B cell (primary cell): Measurements from ENCODE around the gene SP140. TPM values are rescaled to one million over a fixed set of nuclear protein-coding genes. Genes with fewer than 3 reads are reported as not detected.
A peak's percentile ranks its signal among the peaks of the same experiment; 100 is the strongest.

Source experiments
- ATAC-seq: fragments of 200-7000 bp; cut with Tn5 transposase; one replicate; pipeline ENCODE4 v1.10.0; 2021; ENCODE audit warnings: low read depth, mild to moderate bottlenecking, moderate number of reproducible peaks, moderate library complexity
- CTCF ChIA-PET: fragments of 350-600 bp; sonication (Branson Sonifier 250); formaldehyde crosslinking; loops from one replicate; lab custom pipeline; 2021; ENCODE audit warnings: antibody characterized with exemption, inconsistent platforms; lab: Charles Lee
- POLR2A ChIA-PET: fragments of 350-600 bp; sonication (Branson Sonifier 250); formaldehyde crosslinking; loops from one replicate; lab custom pipeline; 2021; ENCODE audit warnings: antibody characterized with exemption; lab: Charles Lee
- DNase-seq: peaks from one replicate; pipeline ENCODE4 v3.0.0; 2013
- H2AFZ ChIP-seq: 2 replicates; pipeline ENCODE4 v1.6.1; 2012; ENCODE audit warnings: mild to moderate bottlenecking, low read depth, low read length; ENCODE audit not compliant: insufficient read depth, poor library complexity, severe bottlenecking
- H3K27ac ChIP-seq, 2 donors: 1 replicate in 1 of 2; 2 replicates in 1 of 2; pipeline ENCODE4 v1.5.1; 2012 to 2013; ENCODE audit warnings: low read length in 2 of 2, mild to moderate bottlenecking in 2 of 2, moderate library complexity in 1 of 2
- H3K27me3 ChIP-seq, 4 experiments: fragments of 200-600 bp in 1 of 4; sonication (generic) in 1 of 4; replicated peaks in 1 of 4; 1 replicate in 2 of 4; 2 replicates in 2 of 4; pipeline versions ENCODE4 v1.6.1 to v1.7.0; 2013 to 2016; ENCODE audit warnings: low read length in 3 of 4, mild to moderate bottlenecking in 2 of 4, mixed read lengths in 1 of 4, moderate library complexity in 1 of 4; ENCODE audit not compliant: insufficient read depth in 4 of 4, control insufficient read depth in 3 of 4; ENCODE audit errors: control extremely low read depth in 1 of 4
- H3K36me3 ChIP-seq, 2 experiments: replicated peaks in 1 of 2; 1 replicate in 1 of 2; 2 replicates in 1 of 2; pipeline versions ENCODE4 v1.6.1 to v1.7.1; 2013; ENCODE audit warnings: low read length in 1 of 2; ENCODE audit not compliant: insufficient read depth in 2 of 2, control insufficient read depth in 1 of 2; ENCODE audit errors: control extremely low read depth in 1 of 2, extremely low read depth in 1 of 2
- H3K4me1 ChIP-seq, 2 donors: fragments of 200-600 bp in 1 of 2; sonication (generic) in 1 of 2; 1 replicate in 1 of 2; 2 replicates in 1 of 2; pipeline versions ENCODE4 v1.5.1 to v1.6.1; 2013 to 2017; ENCODE audit warnings: low read length in 2 of 2; ENCODE audit not compliant: control insufficient read depth in 2 of 2, insufficient read depth in 2 of 2
- H3K4me2 ChIP-seq: replicated peaks from 2 replicates; pipeline ENCODE3; 2012; ENCODE audit warnings: mild to moderate bottlenecking, low read depth, low read length; ENCODE audit not compliant: poor library complexity, severe bottlenecking
- H3K4me3 ChIP-seq, 5 experiments: fragments of 200-600 bp in 1 of 5; sonication (generic) in 1 of 5; 1 replicate in 3 of 5; 2 replicates in 2 of 5; pipeline versions ENCODE4 v1.5.1 to v1.7.0; 2011 to 2016; ENCODE audit warnings: low read length in 4 of 5, mild to moderate bottlenecking in 4 of 5, low read depth in 2 of 5, control low read depth in 1 of 5, moderate library complexity in 1 of 5; ENCODE audit not compliant: insufficient read depth in 1 of 5; ENCODE audit errors: control extremely low read depth in 1 of 5, extremely low read depth in 1 of 5
- H3K79me2 ChIP-seq: fragments of 200-600 bp; sonication (generic); one replicate; pipeline ENCODE4 v1.6.0; 2016; ENCODE audit warnings: low read length; ENCODE audit not compliant: control insufficient read depth, insufficient read depth
- H3K9ac ChIP-seq: fragments of 200-600 bp; sonication (generic); 2 replicates; pipeline ENCODE4 v1.6.1; 2017; ENCODE audit warnings: mild to moderate bottlenecking, low read length, moderate library complexity
- H3K9me3 ChIP-seq, 3 donors: one replicate each; pipeline versions ENCODE4 v1.6.1 to v1.7.1; 2013; ENCODE audit warnings: low read length in 2 of 3; ENCODE audit not compliant: control insufficient read depth in 2 of 3, insufficient read depth in 1 of 3; ENCODE audit errors: control extremely low read depth in 1 of 3
- H4K20me1 ChIP-seq: 2 replicates; pipeline ENCODE4 v1.6.0; 2012; ENCODE audit warnings: mild to moderate bottlenecking, low read length; ENCODE audit not compliant: insufficient read depth, control insufficient read depth, poor library complexity, severe bottlenecking
- H3K27ac Mint-ChIP-seq: one replicate; pipeline ENCODE4 v1.8.0; 2021; ENCODE audit warnings: mixed read lengths
- H3K27me3 Mint-ChIP-seq: one replicate; pipeline ENCODE4 v1.8.0; 2021; ENCODE audit warnings: mixed read lengths
- H3K4me1 Mint-ChIP-seq: one replicate; pipeline ENCODE4 v1.8.0; 2021; ENCODE audit warnings: mixed read lengths
- H3K4me3 Mint-ChIP-seq: one replicate; pipeline ENCODE4 v1.8.0; 2021; ENCODE audit warnings: mixed read lengths
- H3K9me3 Mint-ChIP-seq: one replicate; pipeline ENCODE4 v1.8.0; 2022; ENCODE audit warnings: mixed read lengths; ENCODE audit not compliant: insufficient read depth
- EZH2 ChIP-seq: IDR thresholded peaks from 2 replicates; pipeline ENCODE4 v1.6.1; 2012; ENCODE audit warnings: borderline replicate concordance, low read depth, mild to moderate bottlenecking, moderate library complexity, low read length; ENCODE audit not compliant: insufficient read depth, poor library complexity, severe bottlenecking
- WGBS: methylation state at CpG from one replicate; pipeline ENCODE4 v1.1.5; 2013; ENCODE audit warnings: missing lambda C conversion rate; ENCODE audit not compliant: insufficient coverage; 5-methylcytosine and 5-hydroxymethylcytosine counted together
- intact Hi-C: fragments of 100-400 bp; cut with micrococcal nuclease; formaldehyde crosslinking; loops from one replicate; pipeline ENCODE4 v1.10.0; 2022
- polyA plus RNA-seq: library from polyadenylated mRNA; depleted of rRNA; stranded (reverse); fragments of >200 nt; gene quantifications from 2 replicates; pipeline ENCODE4 v1.2.3, GENCODE V29; 2012
- total RNA-seq, 2 donors: library from RNA; stranded (reverse); fragments of 120-200 nt in 1 of 2; gene quantifications; 1 replicate in 1 of 2; 2 replicates in 1 of 2; pipeline versions ENCODE4 v1.2.3 to v1.2.4, GENCODE V29; 2013 to 2022
- TF ChIP-seq, protein P1 (sequence below): fragments of 200-600 bp; IDR thresholded peaks from one replicate; pipeline ENCODE4 v1.8.0; 2022; ENCODE audit warnings: antibody characterized with exemption, mild to moderate bottlenecking

SP140 gene
- total and polyA plus RNA-seq, 2 donors (not counting 1 experiment from before 2014, with no cell fraction given) = 78.7 to 411 TPM

DNA sequence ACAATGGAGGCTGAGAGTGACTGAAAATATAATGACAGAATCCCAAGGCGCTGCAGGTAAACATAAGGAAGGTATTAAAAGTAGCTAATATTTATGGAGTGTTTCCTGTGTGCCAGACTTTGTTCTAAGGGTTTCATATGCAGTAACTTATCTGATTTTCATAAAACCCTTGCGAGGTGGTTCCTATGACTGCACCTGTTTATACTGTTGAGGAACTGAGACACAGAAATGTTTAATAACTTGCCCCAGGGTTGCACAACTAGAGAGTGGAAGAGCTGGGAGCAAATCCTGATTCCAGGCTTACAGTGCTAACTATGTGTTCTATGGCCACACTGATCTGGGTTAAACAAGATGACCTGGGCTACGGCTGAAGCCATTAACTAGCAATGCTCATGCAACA, 8.1 kb upstream of the SP140 start:
- Histone ChIP-seq H3K36me3 (peaks cover 14 to 48% of the 10 kb centered on the region in 2 experiments), H3K9ac (peak overlapping the region; percentile 86), H3K4me3 (peak overlapping the region; percentile 66 to 100 (median 89)), H3K79me2 (peaks cover 99% of the 10 kb centered on the region), H3K4me1 (peaks cover 50 to 60% of the 10 kb centered on the region in 2 donors), H3K27me3 (no peaks in the 10 kb centered on the region), H2AFZ (no peak overlapping the region), H3K4me2 (peak overlapping the region; percentile 79), H4K20me1 (peaks cover 49% of the 10 kb centered on the region), H3K27ac (peak overlapping the region in 1 of 2 donors; percentile 80), H3K9me3 (no peaks in the 10 kb centered on the region)
- intact Hi-C loops = no loop called here
- TF ChIP-seq, protein P1, sequence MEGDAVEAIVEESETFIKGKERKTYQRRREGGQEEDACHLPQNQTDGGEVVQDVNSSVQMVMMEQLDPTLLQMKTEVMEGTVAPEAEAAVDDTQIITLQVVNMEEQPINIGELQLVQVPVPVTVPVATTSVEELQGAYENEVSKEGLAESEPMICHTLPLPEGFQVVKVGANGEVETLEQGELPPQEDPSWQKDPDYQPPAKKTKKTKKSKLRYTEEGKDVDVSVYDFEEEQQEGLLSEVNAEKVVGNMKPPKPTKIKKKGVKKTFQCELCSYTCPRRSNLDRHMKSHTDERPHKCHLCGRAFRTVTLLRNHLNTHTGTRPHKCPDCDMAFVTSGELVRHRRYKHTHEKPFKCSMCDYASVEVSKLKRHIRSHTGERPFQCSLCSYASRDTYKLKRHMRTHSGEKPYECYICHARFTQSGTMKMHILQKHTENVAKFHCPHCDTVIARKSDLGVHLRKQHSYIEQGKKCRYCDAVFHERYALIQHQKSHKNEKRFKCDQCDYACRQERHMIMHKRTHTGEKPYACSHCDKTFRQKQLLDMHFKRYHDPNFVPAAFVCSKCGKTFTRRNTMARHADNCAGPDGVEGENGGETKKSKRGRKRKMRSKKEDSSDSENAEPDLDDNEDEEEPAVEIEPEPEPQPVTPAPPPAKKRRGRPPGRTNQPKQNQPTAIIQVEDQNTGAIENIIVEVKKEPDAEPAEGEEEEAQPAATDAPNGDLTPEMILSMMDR = no peak
- no peak for TF ChIP-seq EZH2
- Mint-ChIP-seq H3K4me3 (peak overlapping the region; percentile 99), H3K27ac (peak overlapping the region; percentile 94), H3K27me3 (no peaks in the 10 kb centered on the region), H3K9me3 (no peaks in the 10 kb centered on the region), H3K4me1 (peaks cover 76% of the 10 kb centered on the region)
- DNase-seq (peak; percentile 57), ATAC-seq (peak; percentile 29)
- CTCF ChIA-PET = interaction anchor here (1.0 to 3.0 kb wide), 4 partner anchors 8 to 15 kb away, joined by 4 to 17 read pairs (median 4); partner anchors contain the start of gene SP140
- whole genome bisulfite sequencing = 25% methylated on average over 2 of the region's 3 CpGs
- POLR2A ChIA-PET = interaction anchor here (0.8 to 1.6 kb wide), 4 partner anchors 8 to 218 kb away, joined by 4 to 5 read pairs (median 4); partner anchors contain the start of gene SP140

DNA sequence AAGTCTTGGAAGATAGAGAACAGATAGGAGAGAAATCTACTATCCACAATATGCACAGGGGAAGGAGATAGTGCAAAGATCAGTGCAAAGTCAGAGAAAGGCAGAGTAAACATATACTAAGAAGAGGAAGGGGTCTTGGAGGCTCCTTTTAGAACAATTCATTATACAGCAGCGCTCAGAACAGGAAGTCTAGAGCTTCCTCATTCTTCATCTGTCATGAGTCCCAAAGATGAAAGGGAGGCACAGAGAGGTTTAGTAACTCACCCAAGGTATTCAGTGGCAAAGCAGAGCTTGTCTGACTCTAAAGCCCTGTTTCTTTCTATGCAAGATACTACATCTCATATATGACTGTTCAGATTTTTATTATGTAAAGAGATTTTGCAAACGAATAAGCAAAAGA, 7.1 kb upstream of the SP140 start:
- ChIA-PET CTCF (interaction anchor here (1.8 to 3.0 kb wide), 3 partner anchors 9 to 16 kb away, joined by 6 to 17 read pairs (median 6); no protein-coding TSS in a partner anchor), POLR2A (interaction anchor here (0.8 to 2.0 kb wide), 4 partner anchors 13 to 100 kb away, joined by 3 to 6 read pairs (median 4); no protein-coding TSS in a partner anchor)
- Histone ChIP-seq H3K27ac (peak overlapping the region; percentile 19 to 80), H3K4me1 (peaks cover 60 to 70% of the 10 kb centered on the region in 2 donors), H2AFZ (no peak overlapping the region), H3K9me3 (no peaks in the 10 kb centered on the region), H3K79me2 (peaks cover 99% of the 10 kb centered on the region), H3K4me2 (peak overlapping the region; percentile 79), H3K4me3 (peak overlapping the region; percentile 66 to 100 (median 89)), H4K20me1 (peaks cover 39% of the 10 kb centered on the region), H3K27me3 (no peaks in the 10 kb centered on the region), H3K36me3 (peaks cover 11 to 38% of the 10 kb centered on the region in 2 experiments), H3K9ac (peak overlapping the region; percentile 86)
- intact Hi-C loops = loop anchor here (1.0 to 2.0 kb wide), 3 partner anchors 8 to 16 kb away; no protein-coding TSS in a partner anchor
- ATAC-seq (peak; percentile 52), DNase-seq (peak; percentile 69)
- peak overlapping the region; percentile 99 for H3K4me3 Mint-ChIP-seq
- TF ChIP-seq, protein P1 = no peak
- no peak for TF ChIP-seq EZH2
- H3K27ac Mint-ChIP-seq = peak overlapping the region; percentile 94
- WGBS = no CpG with 5 or more reads among the region's 2 CpGs
- H3K27me3 Mint-ChIP-seq = no peaks in the 10 kb centered on the region
- peaks cover 78% of the 10 kb centered on the region for H3K4me1 Mint-ChIP-seq
- no peaks in the 10 kb centered on the region for H3K9me3 Mint-ChIP-seq
